DOHH2 (cell line): ENCODE results near the gene CRIM1.
A peak's percentile ranks its signal among the peaks of the same experiment; 100 is the strongest.

Source experiments
- H3F3A ChIP-seq: fragments of 200-600 bp; sonication (generic), shearing (Covaris generic); 2 replicates; pipeline ENCODE4 v1.6.0; 2016; ENCODE audit warnings: antibody characterized with exemption, mild to moderate bottlenecking; ENCODE audit not compliant: control insufficient read depth, insufficient read depth
- H3K27ac ChIP-seq: fragments of 200-600 bp; sonication (generic); 2 replicates; pipeline ENCODE4 v1.5.1; 2014; ENCODE audit warnings: low read depth, mild to moderate bottlenecking, low read length, moderate library complexity
- H3K27me3 ChIP-seq: fragments of 200-600 bp; sonication (generic); 2 replicates; pipeline ENCODE4 v1.6.1; 2014; ENCODE audit warnings: mild to moderate bottlenecking, low read length, mixed read lengths; ENCODE audit not compliant: control insufficient read depth
- H3K36me3 ChIP-seq: fragments of 200-600 bp; sonication (generic); 2 replicates; pipeline ENCODE4 v1.6.1; 2014; ENCODE audit warnings: mild to moderate bottlenecking, low read length, moderate library complexity, mixed read lengths; ENCODE audit not compliant: control insufficient read depth
- H3K4me1 ChIP-seq: fragments of 200-600 bp; sonication (generic); 2 replicates; pipeline ENCODE4 v1.6.1; 2014; ENCODE audit warnings: mild to moderate bottlenecking, low read length, mixed read lengths; ENCODE audit not compliant: control insufficient read depth
- H3K4me2 ChIP-seq: fragments of 200-600 bp; sonication (generic); 2 replicates; pipeline ENCODE4 v1.6.0; 2014; ENCODE audit warnings: mild to moderate bottlenecking, low read length, moderate library complexity
- H3K4me3 ChIP-seq: fragments of 200-600 bp; sonication (generic); 2 replicates; pipeline ENCODE4 v1.5.1; 2014; ENCODE audit warnings: mild to moderate bottlenecking, low read length, mixed read lengths
- H3K79me2 ChIP-seq: fragments of 200-600 bp; sonication (generic); 2 replicates; pipeline ENCODE4 v1.6.1; 2014; ENCODE audit warnings: mild to moderate bottlenecking, low read length, mixed read lengths; ENCODE audit not compliant: control insufficient read depth
- H3K9me2 ChIP-seq: fragments of 200-600 bp; sonication (generic); replicated peaks from 2 replicates; pipeline ENCODE4 v1.6.1; 2014; ENCODE audit warnings: mild to moderate bottlenecking, low read length, mixed read lengths; ENCODE audit not compliant: control insufficient read depth
- H3K9me3 ChIP-seq: fragments of 200-600 bp; sonication (generic); 2 replicates; pipeline ENCODE4 v1.6.1; 2014; ENCODE audit warnings: antibody characterized with exemption, low read length, mixed read lengths; ENCODE audit not compliant: control insufficient read depth, insufficient read depth
- H4K20me1 ChIP-seq: fragments of 200-600 bp; sonication (generic); 2 replicates; pipeline ENCODE4 v1.6.0; 2014; ENCODE audit warnings: low read depth, mild to moderate bottlenecking, antibody characterized with exemption, low read length, moderate library complexity; ENCODE audit not compliant: control insufficient read depth, insufficient read depth
- CTCF ChIP-seq: fragments of 200-600 bp; sonication (generic); IDR thresholded peaks from one replicate; pipeline ENCODE4 v1.5.1; 2014; ENCODE audit warnings: antibody characterized with exemption, mild to moderate bottlenecking, low read depth, low read length; ENCODE audit not compliant: poor library complexity, severe bottlenecking
- EZH2phosphoT487 ChIP-seq: fragments of 200-600 bp; sonication (generic); IDR thresholded peaks from 2 replicates; pipeline ENCODE4 v1.6.1; 2017; ENCODE audit warnings: borderline replicate concordance, mild to moderate bottlenecking, antibody characterized with exemption, low read length, moderate library complexity, mixed read lengths

CRIM1 gene

GRCh38 chr2:36410681-36411080 lies 55.1 kb downstream of the CRIM1 start:
- Histone ChIP-seq H3K27me3 (no peaks in the 10 kb centered on the region), H3K27ac (no peak overlapping the region), H3K9me3 (no peaks in the 10 kb centered on the region), H3K36me3 (peaks cover 27% of the 10 kb centered on the region), H3K9me2 (no peaks in the 10 kb centered on the region), H3F3A (peaks cover 2% of the 10 kb centered on the region; the same call in 1 of the 2 replicates), H3K4me1 (peaks cover 69% of the 10 kb centered on the region), H4K20me1 (no peaks in the 10 kb centered on the region), H3K4me3 (no peak overlapping the region), H3K79me2 (peaks cover 96% of the 10 kb centered on the region), H3K4me2 (peak overlapping the region; percentile 89; the same call in 1 of the 2 replicates)
- TF ChIP-seq CTCF (no peak), EZH2phosphoT487 (no peak)

- no peaks in the 10 kb centered on the region for H3F3A ChIP-seq
- peaks cover 91% of the 10 kb centered on the region for H3K79me2 ChIP-seq
- no peaks in the 10 kb centered on the region for H3K9me2 ChIP-seq
- H3K9me3 ChIP-seq, result no peaks in the 10 kb centered on the region
- no peaks in the 10 kb centered on the region for H3K27me3 ChIP-seq
- H3K4me3 ChIP-seq, result no peak overlapping the region
- no peak overlapping the region for H3K27ac ChIP-seq
- H3K36me3 ChIP-seq, result peaks cover 24% of the 10 kb centered on the region
- no peaks in the 10 kb centered on the region for H4K20me1 ChIP-seq
- TF ChIP-seq CTCF (no peak), EZH2phosphoT487 (no peak)
- peaks cover 61% of the 10 kb centered on the region for H3K4me1 ChIP-seq
- no peak overlapping the region for H3K4me2 ChIP-seq
Observed at GRCh38 chr2:36411962-36412444, 56.4 kb downstream of the CRIM1 start.

GRCh38 chr2:36413218-36413617 lies 57.6 kb downstream of the CRIM1 start:
- no peaks in the 10 kb centered on the region for H4K20me1 ChIP-seq
- TF ChIP-seq CTCF (no peak), EZH2phosphoT487 (no peak)
- no peaks in the 10 kb centered on the region for H3K27me3 ChIP-seq
- H3K9me2 ChIP-seq, result no peaks in the 10 kb centered on the region
- H3K4me1 ChIP-seq, result peaks cover 61% of the 10 kb centered on the region
- no peak overlapping the region for H3K4me2 ChIP-seq
- no peak overlapping the region for H3K4me3 ChIP-seq
- H3K9me3 ChIP-seq, result no peaks in the 10 kb centered on the region
- H3K36me3 ChIP-seq, result peaks cover 24% of the 10 kb centered on the region
- H3K27ac ChIP-seq, result no peak overlapping the region
- H3K79me2 ChIP-seq, result peaks cover 91% of the 10 kb centered on the region
- no peaks in the 10 kb centered on the region for H3F3A ChIP-seq
